ENCODE measurements around the gene DDX47.
A peak's percentile ranks its signal among the peaks of the same experiment; 100 is the strongest.

Gene DDX47

DNA sequence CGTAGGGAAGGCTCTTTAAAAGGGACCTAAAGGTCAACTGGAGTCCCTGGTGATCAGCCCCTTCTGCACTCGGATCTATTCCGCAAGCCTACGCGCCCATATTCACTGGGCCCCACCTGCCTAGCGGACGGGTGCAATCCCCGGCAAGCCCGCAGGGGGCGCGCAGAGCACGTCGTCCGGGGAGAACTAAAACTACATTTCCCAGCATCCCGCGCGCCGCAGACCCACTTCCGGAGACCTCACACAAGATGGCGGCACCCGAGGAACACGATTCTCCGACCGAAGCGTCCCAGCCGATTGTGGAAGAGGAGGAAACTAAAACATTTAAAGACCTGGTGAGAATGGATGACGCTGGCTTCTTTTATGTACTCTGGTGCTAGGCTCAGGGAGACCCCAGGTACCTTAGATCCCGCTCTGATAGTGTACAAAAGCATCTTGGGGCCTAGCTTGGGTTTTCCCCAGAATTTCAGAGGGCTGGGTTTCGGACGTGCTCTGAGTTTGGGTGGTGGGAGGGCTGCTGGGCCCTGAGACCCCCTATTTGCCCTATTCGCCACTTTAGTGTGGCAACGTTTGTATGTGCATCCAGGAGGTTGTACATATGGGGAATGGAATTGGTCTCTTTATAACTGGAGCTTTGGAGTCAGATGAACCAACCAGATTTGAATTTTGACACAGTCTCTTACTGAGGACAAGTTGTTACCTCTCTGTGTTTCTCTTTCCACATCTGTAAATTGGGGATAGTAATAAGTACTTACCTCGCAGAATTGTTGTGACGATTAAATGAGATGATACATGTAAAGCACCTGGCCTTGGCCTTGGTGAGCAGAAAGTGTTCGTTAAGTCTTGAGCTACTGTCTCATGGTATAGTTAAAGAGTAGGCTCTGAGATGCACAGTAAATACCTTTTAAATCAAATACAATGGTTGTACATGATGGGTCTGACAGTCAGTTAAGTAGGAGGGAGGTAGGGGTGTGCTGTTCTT is at the start of gene DDX47:
Gene DDX47, plus strand, starts transcription at position 227 of the 982 bp plus-strand sequence. Its CDS starts 22 bp downstream, at position 249.
- DNase-seq (ENCODE audit: low spot score) = peak; percentile 97

- DNase-seq (ENCODE audit: low spot score) = no peak
These were observed 48.3 kb upstream of the DDX47 start for GRCh38 chr12:12764824-12765223.

- DNase-seq (ENCODE audit: low spot score) = no peak
These were observed 42.9 kb upstream of the DDX47 start for GRCh38 chr12:12770262-12770661.

DNA sequence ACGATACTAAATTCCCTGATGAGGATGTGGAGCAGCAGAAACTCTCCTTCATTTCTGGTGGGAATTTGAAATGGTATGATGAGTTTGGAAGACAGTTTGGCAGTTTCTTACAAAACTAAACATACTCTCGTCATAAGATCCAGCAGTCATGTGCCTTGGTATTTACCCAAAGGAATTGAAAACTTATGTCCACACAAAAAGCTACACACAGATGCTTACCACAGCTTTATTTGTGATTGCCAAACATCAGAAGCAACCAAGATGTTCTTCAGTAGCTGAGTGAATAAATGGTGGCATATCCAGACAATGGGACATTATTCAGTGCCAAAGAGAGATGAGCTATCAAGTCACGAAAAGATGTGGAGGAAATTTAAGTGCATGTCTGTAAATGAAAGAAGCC is 38.4 kb upstream of the DDX47 start:
- DNase-seq (ENCODE audit: low spot score) = no peak

- no peak for DNase-seq (ENCODE audit: low spot score)
These were observed 36.9 kb upstream of the DDX47 start for GRCh38 chr12:12776261-12776660.

GRCh38 chr12:12777092-12777491 is 36.1 kb upstream of the DDX47 start:
- DNase-seq (ENCODE audit: low spot score) = no peak

GRCh38 chr12:12779007-12779406 is 34.1 kb upstream of the DDX47 start:
- no peak for DNase-seq (ENCODE audit: low spot score)

- DNase-seq (ENCODE audit: low spot score) = no peak
These were observed 33.6 kb upstream of the DDX47 start for GRCh38 chr12:12779529-12779928.

GRCh38 chr12:12784116-12784515 is 29.0 kb upstream of the DDX47 start:
- no peak for DNase-seq (ENCODE audit: low spot score)

GRCh38 chr12:12784911-12785814 is 28.0 kb upstream of the DDX47 start, which contains the start of gene APOLD1:
Gene APOLD1, plus strand, starts transcription at chr12:12785659. Its CDS starts 33 bp downstream, at chr12:12785692.
- peak; percentile 17 for DNase-seq (ENCODE audit: low spot score)

- DNase-seq (ENCODE audit: low spot score) = no peak
These were observed 26.8 kb upstream of the DDX47 start for GRCh38 chr12:12786351-12786705.

DNA sequence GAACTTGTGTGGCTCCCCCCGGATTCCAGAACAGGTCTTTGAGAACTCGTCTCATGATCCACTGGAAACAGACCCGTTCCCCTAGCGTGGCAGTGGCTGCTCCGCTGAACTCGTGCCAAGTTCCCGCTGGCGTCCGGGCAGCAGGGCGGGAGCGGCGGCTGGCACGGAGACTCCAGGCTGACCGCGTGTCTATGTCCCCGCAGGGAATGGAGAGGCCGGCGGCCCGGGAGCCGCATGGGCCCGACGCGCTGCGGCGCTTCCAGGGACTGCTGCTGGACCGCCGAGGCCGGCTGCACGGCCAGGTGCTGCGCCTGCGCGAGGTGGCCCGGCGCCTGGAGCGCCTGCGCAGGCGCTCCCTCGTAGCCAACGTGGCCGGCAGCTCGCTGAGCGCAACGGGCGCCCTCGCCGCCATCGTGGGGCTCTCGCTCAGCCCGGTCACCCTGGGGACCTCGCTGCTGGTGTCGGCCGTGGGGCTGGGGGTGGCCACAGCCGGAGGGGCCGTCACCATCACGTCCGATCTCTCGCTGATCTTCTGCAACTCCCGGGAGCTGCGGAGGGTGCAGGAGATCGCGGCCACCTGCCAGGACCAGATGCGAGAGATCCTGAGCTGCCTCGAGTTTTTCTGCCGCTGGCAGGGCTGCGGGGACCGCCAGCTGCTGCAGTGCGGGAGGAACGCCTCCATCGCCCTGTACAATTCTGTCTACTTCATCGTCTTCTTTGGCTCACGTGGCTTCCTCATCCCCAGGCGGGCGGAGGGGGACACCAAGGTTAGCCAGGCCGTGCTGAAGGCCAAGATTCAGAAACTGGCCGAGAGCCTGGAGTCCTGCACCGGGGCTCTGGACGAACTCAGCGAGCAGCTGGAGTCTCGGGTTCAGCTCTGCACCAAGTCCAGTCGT is 26.2 kb upstream of the DDX47 start:
- DNase-seq (ENCODE audit: low spot score) = peak; percentile 84

GRCh38 chr12:12788131-12788530 is 25.0 kb upstream of the DDX47 start:
- no peak for DNase-seq (ENCODE audit: low spot score)

DNA sequence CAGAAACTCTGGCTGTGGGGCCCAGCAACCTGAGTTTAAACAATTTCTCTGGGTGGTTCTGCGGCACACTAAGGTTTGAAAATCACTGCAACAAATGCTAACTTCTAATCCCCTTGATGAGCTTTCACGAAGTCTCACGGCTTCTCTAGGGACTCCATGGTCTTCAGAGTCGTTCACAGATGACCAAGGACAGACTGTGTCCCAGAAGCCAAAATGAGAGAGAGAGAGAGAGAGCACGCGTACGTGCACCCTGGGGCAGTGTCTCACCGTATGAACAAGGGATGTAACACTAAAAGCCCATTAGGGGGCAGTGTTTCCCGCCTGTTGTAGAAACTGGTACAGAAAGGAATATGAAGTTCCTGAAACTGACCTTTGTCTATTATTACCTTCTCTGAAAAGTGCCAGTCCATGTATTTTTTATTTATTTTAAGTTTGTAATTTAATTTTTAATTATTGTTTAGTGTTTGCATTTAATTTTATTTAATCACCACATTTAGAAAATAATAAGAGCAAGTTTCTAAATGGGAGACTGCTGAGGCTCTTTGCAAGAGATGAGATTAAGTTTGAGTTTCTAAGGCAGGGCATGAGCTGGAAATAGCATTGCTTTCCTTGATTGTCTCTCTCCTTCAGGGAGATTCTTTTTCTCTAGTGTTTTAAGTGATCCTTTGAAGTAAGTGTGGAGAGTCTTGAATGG is 24.3 kb upstream of the DDX47 start:
- peak; percentile 91 for DNase-seq (ENCODE audit: low spot score)

GRCh38 chr12:12790956-12791355 is 22.2 kb upstream of the DDX47 start:
- DNase-seq (ENCODE audit: low spot score) = no peak

DNA sequence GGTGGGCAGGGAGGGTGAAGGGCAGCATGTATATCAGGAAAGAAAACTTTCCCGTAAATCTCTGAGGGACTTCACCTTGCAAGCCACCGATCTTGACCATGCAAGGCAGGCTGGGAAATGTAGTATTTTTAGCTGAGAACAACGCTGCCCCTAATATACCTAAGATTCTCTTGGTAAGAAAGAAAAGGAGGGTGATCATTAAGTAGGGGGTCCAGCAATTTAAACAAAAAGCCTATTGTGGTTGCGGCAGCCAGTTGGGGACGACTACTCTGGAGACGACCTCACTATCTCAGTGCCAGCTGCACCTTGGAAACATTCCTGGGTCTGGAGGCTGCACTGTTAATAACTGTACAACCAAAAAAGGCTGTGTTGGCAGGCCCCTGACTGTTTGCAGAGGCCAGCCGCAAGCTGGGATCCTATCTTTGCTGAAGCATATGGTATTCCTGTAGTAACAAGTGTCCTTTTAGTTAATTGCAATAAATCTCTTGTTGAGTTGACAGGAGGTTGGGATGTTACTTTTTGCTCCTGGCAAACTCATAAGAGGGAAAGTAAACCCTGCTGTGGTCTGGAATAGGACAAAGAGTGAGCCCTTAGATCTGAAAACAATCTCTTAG is 21.3 kb upstream of the DDX47 start:
- no peak for DNase-seq (ENCODE audit: low spot score)

DNA sequence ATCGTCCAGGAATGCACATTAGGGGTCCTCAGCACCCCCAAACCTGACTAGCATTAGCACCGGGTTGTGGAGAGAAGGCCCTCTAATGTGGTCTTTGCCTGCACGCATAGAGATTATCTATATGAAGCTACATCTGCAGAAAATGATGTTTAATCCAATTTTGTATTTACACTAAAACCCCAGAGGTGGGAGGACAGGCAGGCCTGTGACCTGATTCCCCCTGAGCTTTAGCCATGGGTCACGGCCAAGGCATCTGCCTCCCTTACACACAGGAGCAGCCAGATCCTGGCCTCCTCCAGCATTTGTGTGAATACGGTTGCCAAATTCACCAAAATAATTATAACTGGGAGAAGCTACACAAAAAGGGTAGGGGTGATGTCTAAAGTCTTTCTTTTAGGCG is 20.7 kb upstream of the DDX47 start:
- no peak for DNase-seq (ENCODE audit: low spot score)

DNA sequence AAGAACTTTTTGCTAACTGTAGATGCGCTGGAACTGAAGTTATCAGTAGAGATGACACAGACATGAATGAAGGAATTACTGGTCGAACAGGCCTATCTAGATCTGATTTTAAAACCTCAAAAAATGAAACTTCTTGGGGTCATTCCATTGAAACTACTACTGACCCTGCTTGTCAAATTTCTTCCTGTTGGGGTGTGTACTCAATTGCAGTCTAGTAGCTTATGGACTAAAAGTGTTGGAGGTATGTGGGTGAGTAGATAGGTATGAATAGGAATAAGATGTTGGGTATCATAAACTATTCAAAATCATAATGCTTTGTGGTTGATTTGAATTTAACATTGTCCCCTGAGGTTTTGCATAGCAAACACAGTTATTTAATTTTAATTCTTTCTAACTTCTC is 18.5 kb upstream of the DDX47 start:
- DNase-seq (ENCODE audit: low spot score) = no peak

- DNase-seq (ENCODE audit: low spot score) = no peak
These were observed 17.0 kb upstream of the DDX47 start for GRCh38 chr12:12796171-12796570.

GRCh38 chr12:12796928-12797793 is 16.0 kb upstream of the DDX47 start:
- no peak for DNase-seq (ENCODE audit: low spot score)
